H9 (cell line): Measurements from ENCODE around the gene MRM2. TPM values are rescaled to one million over a fixed set of nuclear protein-coding genes. Genes with fewer than 3 reads are reported as not detected.

Experiments used
- DNase-seq: peaks from one replicate; pipeline ENCODE4 v3.0.0-alpha.2; 2017
- H2AFZ ChIP-seq: one replicate; pipeline ENCODE4 v1.6.1; 2013; ENCODE audit warnings: mild to moderate bottlenecking, low read length, control low read depth, moderate library complexity
- H2AK5ac ChIP-seq: 2 replicates; pipeline ENCODE4 v1.6.1; 2013; ENCODE audit warnings: low read length, control low read depth, mixed read lengths; ENCODE audit not compliant: insufficient read length
- H2BK120ac ChIP-seq: one replicate; pipeline ENCODE4 v1.6.1; 2013; ENCODE audit warnings: low read depth, mild to moderate bottlenecking, low read length, control low read depth, inconsistent platforms; ENCODE audit not compliant: poor library complexity, severe bottlenecking
- H2BK12ac ChIP-seq: 2 replicates; pipeline ENCODE4 v1.6.1; 2013; ENCODE audit warnings: low read length, control low read depth, mixed read lengths, low read depth; ENCODE audit not compliant: insufficient read length
- H2BK15ac ChIP-seq: 2 replicates; pipeline ENCODE4 v1.6.1; 2013; ENCODE audit warnings: low read depth, low read length, control low read depth
- H2BK20ac ChIP-seq: one replicate; pipeline ENCODE4 v1.6.1; 2013; ENCODE audit warnings: low read depth, mild to moderate bottlenecking, low read length, control low read depth, inconsistent platforms; ENCODE audit not compliant: poor library complexity, severe bottlenecking
- H2BK5ac ChIP-seq: 2 replicates; pipeline ENCODE4 v1.6.1; 2013; ENCODE audit warnings: low read length, control low read depth, mixed read lengths; ENCODE audit not compliant: insufficient read length
- H3K14ac ChIP-seq: 2 replicates; pipeline ENCODE4 v1.6.1; 2013; ENCODE audit warnings: low read length, control low read depth; ENCODE audit not compliant: insufficient read depth
- H3K18ac ChIP-seq: 2 replicates; pipeline ENCODE4 v1.6.1; 2013; ENCODE audit warnings: low read depth, mild to moderate bottlenecking, mixed read lengths, low read length, control low read depth; ENCODE audit not compliant: insufficient read length
- H3K23ac ChIP-seq: 2 replicates; pipeline ENCODE4 v1.6.1; 2013; ENCODE audit warnings: low read length, control low read depth, mixed read lengths, low read depth; ENCODE audit not compliant: insufficient read length
- H3K23me2 ChIP-seq: 2 replicates; pipeline ENCODE4 v1.6.1; 2013; ENCODE audit warnings: low read depth, mild to moderate bottlenecking, mixed read lengths, low read length, control low read depth; ENCODE audit not compliant: insufficient read length, poor library complexity, severe bottlenecking
- H3K27ac ChIP-seq: 2 replicates; pipeline ENCODE4 v1.5.1; 2013; ENCODE audit warnings: low read length, control low read depth, mixed read lengths, low read depth; ENCODE audit not compliant: insufficient read length
- H3K27me3 ChIP-seq: 2 replicates; pipeline ENCODE4 v1.6.1; 2013; ENCODE audit warnings: low read length, control low read depth, inconsistent platforms; ENCODE audit not compliant: insufficient read depth
- H3K4ac ChIP-seq: 2 replicates; pipeline ENCODE4 v1.6.1; 2013; ENCODE audit warnings: low read depth, mild to moderate bottlenecking, control low read depth, inconsistent platforms, low read length, moderate library complexity
- H3K4me1 ChIP-seq: 2 replicates; pipeline ENCODE4 v1.6.1; 2013; ENCODE audit warnings: low read length, control low read depth, inconsistent platforms; ENCODE audit not compliant: insufficient read depth
- H3K4me2 ChIP-seq: 2 replicates; pipeline ENCODE4 v1.6.1; 2013; ENCODE audit warnings: low read length, control low read depth, mixed read lengths; ENCODE audit not compliant: insufficient read length, insufficient read depth
- H3K56ac ChIP-seq: 2 replicates; pipeline ENCODE4 v1.6.1; 2013; ENCODE audit warnings: low read depth, mild to moderate bottlenecking, mixed read lengths, low read length, control low read depth; ENCODE audit not compliant: insufficient read length
- H3K79me1 ChIP-seq: 2 replicates; pipeline ENCODE4 v1.6.1; 2013; ENCODE audit warnings: low read depth, mild to moderate bottlenecking, moderate library complexity, low read length, control low read depth, inconsistent platforms; ENCODE audit not compliant: insufficient read depth, poor library complexity, severe bottlenecking
- H3K79me2 ChIP-seq: 2 replicates; pipeline ENCODE4 v1.6.1; 2013; ENCODE audit warnings: low read length, control low read depth, inconsistent platforms; ENCODE audit not compliant: insufficient read depth
- H3K9ac ChIP-seq: 2 replicates; pipeline ENCODE4 v1.6.1; 2013; ENCODE audit warnings: low read length, control low read depth, mixed read lengths; ENCODE audit not compliant: insufficient read length; ENCODE audit errors: extremely low read depth
- H3K9me3 ChIP-seq: one replicate; pipeline ENCODE4 v1.6.1; 2013; ENCODE audit warnings: low read depth, low read length, inconsistent platforms; ENCODE audit not compliant: control insufficient read depth
- H3T11ph ChIP-seq: one replicate; pipeline ENCODE4 v1.6.1; 2013; ENCODE audit warnings: mild to moderate bottlenecking, low read length, control low read depth, inconsistent platforms
- H4K20me1 ChIP-seq: one replicate; pipeline ENCODE4 v1.6.1; 2013; ENCODE audit not compliant: control insufficient read depth, insufficient read length, insufficient read depth
- H4K5ac ChIP-seq: 2 replicates; pipeline ENCODE4 v1.6.1; 2013; ENCODE audit warnings: low read depth, mild to moderate bottlenecking, mixed read lengths, low read length, control low read depth; ENCODE audit not compliant: insufficient read length
- H4K8ac ChIP-seq: replicated peaks from 2 replicates; pipeline ENCODE4 v1.6.1; 2013; ENCODE audit warnings: low read length, control low read depth, mixed read lengths, low read depth; ENCODE audit not compliant: insufficient read length
- H4K91ac ChIP-seq: 2 replicates; pipeline ENCODE4 v1.6.1; 2013; ENCODE audit warnings: low read depth, mild to moderate bottlenecking, moderate library complexity, mixed read lengths, low read length, control low read depth; ENCODE audit not compliant: insufficient read length
- H3K27ac Mint-ChIP-seq, 3 experiments: 2 replicates in 2 of 3; 3 replicates in 1 of 3; pipeline ENCODE4 v1.8.0; 2020 to 2021; ENCODE audit warnings: mixed read lengths in 3 of 3, mild to moderate bottlenecking in 1 of 3, moderate library complexity in 1 of 3
- H3K27me3 Mint-ChIP-seq: 2 replicates; pipeline ENCODE4 v1.8.0; 2021; ENCODE audit warnings: low read depth, mild to moderate bottlenecking, moderate library complexity, mixed read lengths
- H3K36me3 Mint-ChIP-seq, 3 experiments: 2 replicates in 2 of 3; 3 replicates in 1 of 3; pipeline ENCODE4 v1.8.0; 2020 to 2021; ENCODE audit warnings: low read depth in 3 of 3, mixed read lengths in 3 of 3; ENCODE audit not compliant: insufficient read depth in 1 of 3
- H3K4me1 Mint-ChIP-seq, 2 experiments: 2 replicates each; pipeline ENCODE4 v1.8.0; 2020; ENCODE audit warnings: mixed read lengths in 2 of 2
- H3K4me3 Mint-ChIP-seq, 2 experiments: 2 replicates in 1 of 2; 3 replicates in 1 of 2; pipeline ENCODE4 v1.8.0; 2020 to 2021; ENCODE audit warnings: mild to moderate bottlenecking in 2 of 2, mixed read lengths in 2 of 2, moderate library complexity in 1 of 2
- H3K9me3 Mint-ChIP-seq, 2 experiments: 2 replicates in 1 of 2; 3 replicates in 1 of 2; pipeline ENCODE4 v1.8.0; 2020; ENCODE audit warnings: mild to moderate bottlenecking in 2 of 2, mixed read lengths in 2 of 2, moderate library complexity in 1 of 2
- WGBS: extraction: QIAGEN DNeasy Blood & Tissue Kit; methylation state at CpG from one replicate; pipeline ENCODE4 v1.1.7; 2013; ENCODE audit warnings: missing lambda C conversion rate, low lambda C conversion rate, mixed read lengths; ENCODE audit not compliant: insufficient read length; ENCODE audit errors: extremely low coverage; 5-methylcytosine and 5-hydroxymethylcytosine counted together
- total RNA-seq: library from RNA; stranded (reverse); gene quantifications from 2 replicates; pipeline ENCODE4 v1.2.1, GENCODE V29; 2021
- TF ChIP-seq, protein P1 (sequence below): fragments of 200-600 bp; sonication (generic); conservative IDR thresholded peaks from 3 replicates; pipeline ENCODE4 v1.8.0; 2021; ENCODE audit warnings: antibody characterized with exemption, mild to moderate bottlenecking

MRM2 gene
- total RNA-seq, 1 experiment from 2014 or later = 59.0 TPM

GRCh38 chr7:2255145-2256139 lies 13.4 kb upstream of the MRM2 start:
- no peak overlapping the region for H3K56ac ChIP-seq
- WGBS = no CpG with 5 or more reads among the region's 33 CpGs
- no peak overlapping the region for H2AFZ ChIP-seq
- no peak overlapping the region for H3K23ac ChIP-seq
- no peak overlapping the region for H2AK5ac ChIP-seq
- Mint-ChIP-seq H3K4me1 (no peaks in the 10 kb centered on the region), H3K9me3 (no peaks in the 10 kb centered on the region), H3K27ac (peak overlapping the region; percentile 41 to 65 (median 62); a peak in 3 of 7 replicates), H3K4me3 (peak overlapping the region in 1 of 2 experiments; percentile 23; a peak in 1 of 5 replicates), H3K27me3 (no peaks in the 10 kb centered on the region), H3K36me3 (peaks cover 12 to 39% (median 27%) of the 10 kb centered on the region in 3 experiments; a peak in 6 of 7 replicates)
- no peaks in the 10 kb centered on the region for H3K27me3 ChIP-seq
- no peak overlapping the region for H4K8ac ChIP-seq
- H4K5ac ChIP-seq = no peak overlapping the region
- no peak overlapping the region for H3K9ac ChIP-seq
- H3K4me2 ChIP-seq = no peak overlapping the region
- H3K9me3 ChIP-seq = no peaks in the 10 kb centered on the region
- no peak overlapping the region for H4K91ac ChIP-seq
- H2BK15ac ChIP-seq = no peak overlapping the region
- TF ChIP-seq, protein P1, sequence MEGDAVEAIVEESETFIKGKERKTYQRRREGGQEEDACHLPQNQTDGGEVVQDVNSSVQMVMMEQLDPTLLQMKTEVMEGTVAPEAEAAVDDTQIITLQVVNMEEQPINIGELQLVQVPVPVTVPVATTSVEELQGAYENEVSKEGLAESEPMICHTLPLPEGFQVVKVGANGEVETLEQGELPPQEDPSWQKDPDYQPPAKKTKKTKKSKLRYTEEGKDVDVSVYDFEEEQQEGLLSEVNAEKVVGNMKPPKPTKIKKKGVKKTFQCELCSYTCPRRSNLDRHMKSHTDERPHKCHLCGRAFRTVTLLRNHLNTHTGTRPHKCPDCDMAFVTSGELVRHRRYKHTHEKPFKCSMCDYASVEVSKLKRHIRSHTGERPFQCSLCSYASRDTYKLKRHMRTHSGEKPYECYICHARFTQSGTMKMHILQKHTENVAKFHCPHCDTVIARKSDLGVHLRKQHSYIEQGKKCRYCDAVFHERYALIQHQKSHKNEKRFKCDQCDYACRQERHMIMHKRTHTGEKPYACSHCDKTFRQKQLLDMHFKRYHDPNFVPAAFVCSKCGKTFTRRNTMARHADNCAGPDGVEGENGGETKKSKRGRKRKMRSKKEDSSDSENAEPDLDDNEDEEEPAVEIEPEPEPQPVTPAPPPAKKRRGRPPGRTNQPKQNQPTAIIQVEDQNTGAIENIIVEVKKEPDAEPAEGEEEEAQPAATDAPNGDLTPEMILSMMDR = no peak
- H2BK20ac ChIP-seq = no peak overlapping the region
- no peaks in the 10 kb centered on the region for H3K4me1 ChIP-seq
- H3K79me2 ChIP-seq = no peaks in the 10 kb centered on the region
- no peaks in the 10 kb centered on the region for H3K79me1 ChIP-seq
- H2BK5ac ChIP-seq = no peak overlapping the region
- no peaks in the 10 kb centered on the region for H3K23me2 ChIP-seq
- H2BK12ac ChIP-seq = no peak overlapping the region
- DNase-seq = no peak
- no peak overlapping the region for H2BK120ac ChIP-seq
- no peak overlapping the region for H3K4ac ChIP-seq
- no peak overlapping the region for H3T11ph ChIP-seq
- no peaks in the 10 kb centered on the region for H4K20me1 ChIP-seq
- no peak overlapping the region for H3K18ac ChIP-seq
- H3K27ac ChIP-seq = no peak overlapping the region
- H3K14ac ChIP-seq = no peak overlapping the region; the same call in 1 of the 2 replicates
